Body of pancreas (tissue), 4 donors: Measurements from ENCODE around the gene LRRC8A.

Source experiments
- CTCF ChIP-seq, 7 experiments: fragments of 450-650 bp in 4 of 7; fragments of 200-600 bp in 3 of 7; sonication (generic) in 3 of 7; IDR thresholded peaks; one replicate each; pipeline ENCODE4 v1.5.1; 2016 to 2019; ENCODE audit warnings: antibody characterized with exemption in 7 of 7
- POLR2A ChIP-seq, 3 donors: fragments of 450-650 bp; IDR thresholded peaks; one replicate each; pipeline ENCODE4 v1.6.1; 2016; ENCODE audit warnings: antibody characterized with exemption in 3 of 3, mild to moderate bottlenecking in 2 of 3

GRCh38 chr9:128885798-128886197 is 3.9 kb downstream of the LRRC8A start:
- no peak for TF ChIP-seq CTCF (IDR thresholded peaks at IDR 0.05)
- TF ChIP-seq POLR2A (IDR thresholded peaks at IDR 0.05) = no peak
